Spinal cord (tissue), 10 donors: ENCODE data around the gene DNAJB6. TPM values are rescaled to one million over a fixed set of nuclear protein-coding genes. Genes with fewer than 3 reads are reported as not detected.

Experiments used
- DNase-seq, 6 donors: peaks; one replicate each; pipeline versions ENCODE4 v3.0.0 to v3.0.0-alpha.2; 2013 to 2015; ENCODE audit warnings: low spot score in 6 of 6, low read depth in 4 of 6
- H3K27ac ChIP-seq: one replicate; pipeline ENCODE4 v1.5.1; 2013; ENCODE audit warnings: low read depth, low read length, control low read depth
- H3K27me3 ChIP-seq: one replicate; pipeline ENCODE4 v1.6.1; 2013; ENCODE audit warnings: low read length; ENCODE audit not compliant: control insufficient read depth, insufficient read depth
- H3K36me3 ChIP-seq: one replicate; pipeline ENCODE4 v1.6.1; 2013; ENCODE audit warnings: low read length; ENCODE audit not compliant: control insufficient read depth, insufficient read depth
- H3K4me1 ChIP-seq: one replicate; pipeline ENCODE4 v1.6.1; 2013; ENCODE audit warnings: low read length; ENCODE audit not compliant: control insufficient read depth, insufficient read depth
- H3K4me3 ChIP-seq: one replicate; pipeline ENCODE4 v1.5.1; 2013; ENCODE audit warnings: low read depth, low read length, control low read depth
- H3K9me3 ChIP-seq: one replicate; pipeline ENCODE4 v1.6.1; 2013; ENCODE audit warnings: low read length; ENCODE audit not compliant: control insufficient read depth, insufficient read depth
- WGBS: methylation state at CpG from one replicate; pipeline ENCODE4 v1.1.5; 2013; ENCODE audit warnings: missing lambda C conversion rate; ENCODE audit not compliant: insufficient coverage; 5-methylcytosine and 5-hydroxymethylcytosine counted together
- polyA plus RNA-seq, 2 donors: library from polyadenylated mRNA; unstranded; fragments of 120-200 nt; gene quantifications; one replicate each; pipeline ENCODE4 v1.2.1, GENCODE V29; 2013; ENCODE audit not compliant: insufficient read length in 2 of 2
- total RNA-seq, 2 donors: library from RNA; depleted of rRNA in 1 of 2; stranded (reverse); fragments of 120-200 nt in 1 of 2; fragments of >200 nt in 1 of 2; gene quantifications; one replicate each; pipeline versions ENCODE4 v1.2.3 to v1.2.4, GENCODE V29; 2013 to 2014
- donor health status: healthy.

DNAJB6 gene
- total and polyA plus RNA-seq, 4 donors = 120 to 225 (median 179) TPM

DNA sequence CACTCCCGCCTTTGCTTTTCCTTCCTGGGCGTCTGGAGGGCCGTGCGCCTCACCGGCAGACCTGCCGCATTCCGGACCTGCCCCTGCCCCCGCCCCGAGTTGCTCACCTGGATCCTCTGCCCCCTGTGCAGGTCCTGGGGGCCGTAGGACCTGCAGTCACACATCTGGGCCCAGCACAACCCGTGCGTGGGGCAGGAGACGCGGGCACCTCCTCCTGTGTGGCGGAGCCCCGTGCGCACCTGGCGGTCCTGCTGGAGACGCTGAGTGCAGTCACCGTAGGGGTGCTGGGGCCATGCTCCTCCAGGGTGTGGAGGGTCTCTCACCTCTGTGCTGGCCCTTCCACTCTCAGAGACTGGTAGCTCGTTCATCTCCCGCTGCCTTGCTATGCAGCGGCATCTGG is 85.5 kb downstream of the DNAJB6 start:
- Histone ChIP-seq H3K27me3 (no peaks in the 10 kb centered on the region), H3K9me3 (no peaks in the 10 kb centered on the region), H3K27ac (no peak overlapping the region), H3K36me3 (peaks cover 34% of the 10 kb centered on the region), H3K4me3 (no peak overlapping the region), H3K4me1 (no peaks in the 10 kb centered on the region)
- 89% methylated on average over 23 of the region's 23 CpGs for WGBS
- no peak for DNase-seq

DNA sequence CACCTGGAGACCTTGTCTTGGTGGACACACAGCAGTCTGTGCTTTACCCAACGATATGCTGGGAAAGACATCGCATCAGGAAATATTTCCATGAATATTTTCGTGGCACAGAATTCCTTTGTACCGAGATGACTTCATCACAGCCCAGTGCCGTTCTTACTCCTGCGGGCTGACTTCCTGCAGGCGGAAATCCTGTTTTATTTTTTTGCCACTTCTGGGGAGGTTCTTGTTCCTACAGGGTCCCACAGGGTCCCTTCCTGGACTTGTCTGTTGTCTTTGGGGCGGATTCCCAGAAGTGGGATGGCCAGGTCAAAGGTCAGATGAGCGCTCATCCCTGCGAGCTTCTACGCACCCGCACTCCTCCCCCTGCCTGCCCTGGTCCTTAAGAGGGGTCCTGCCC is 86.5 kb downstream of the DNAJB6 start:
- Histone ChIP-seq H3K9me3 (no peaks in the 10 kb centered on the region), H3K27me3 (no peaks in the 10 kb centered on the region), H3K36me3 (peaks cover 36% of the 10 kb centered on the region), H3K4me3 (no peak overlapping the region), H3K27ac (no peak overlapping the region), H3K4me1 (no peaks in the 10 kb centered on the region)
- no peak for DNase-seq
- 74% methylated on average over 12 of the region's 12 CpGs for WGBS

DNA sequence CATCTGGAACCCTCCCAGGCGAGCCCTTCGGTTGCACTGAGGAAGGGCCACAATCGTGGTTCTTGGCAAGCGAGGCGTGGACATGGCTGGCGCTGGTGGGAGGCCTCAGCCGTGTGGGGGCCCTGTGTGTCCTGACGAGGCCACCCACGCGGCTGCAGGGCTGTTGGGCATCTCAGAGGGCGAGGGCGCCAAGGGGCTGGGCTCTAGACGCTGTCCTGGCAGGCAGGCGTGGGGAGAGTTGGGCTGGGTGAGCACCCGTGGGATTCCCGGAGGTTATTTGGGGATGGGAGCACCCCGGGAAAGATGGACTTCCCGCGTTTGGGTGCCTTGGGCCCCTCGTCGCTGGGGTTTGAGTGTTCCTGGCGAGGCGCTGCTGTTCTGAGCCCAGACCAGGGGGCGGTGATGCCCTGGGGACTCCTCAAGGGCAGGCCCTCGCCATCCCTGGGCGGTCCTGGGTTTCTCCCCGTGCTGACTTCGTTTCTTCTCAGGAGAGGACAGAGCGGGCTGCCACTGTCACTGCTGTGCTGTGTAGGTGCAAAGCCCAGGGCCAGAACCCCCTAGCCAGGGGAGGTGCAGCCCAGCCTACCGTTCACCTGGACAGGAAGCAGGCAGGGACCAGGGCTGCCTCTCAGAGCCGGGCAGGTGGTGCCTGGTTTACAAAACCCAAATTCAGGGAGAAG is 87.2 kb downstream of the DNAJB6 start:
- Histone ChIP-seq H3K27ac (no peak overlapping the region), H3K4me1 (peaks cover 2% of the 10 kb centered on the region), H3K36me3 (peaks cover 29% of the 10 kb centered on the region), H3K27me3 (no peaks in the 10 kb centered on the region), H3K4me3 (no peak overlapping the region), H3K9me3 (no peaks in the 10 kb centered on the region)
- no peak for DNase-seq
- 91% methylated on average over 31 of the region's 31 CpGs for WGBS

DNA sequence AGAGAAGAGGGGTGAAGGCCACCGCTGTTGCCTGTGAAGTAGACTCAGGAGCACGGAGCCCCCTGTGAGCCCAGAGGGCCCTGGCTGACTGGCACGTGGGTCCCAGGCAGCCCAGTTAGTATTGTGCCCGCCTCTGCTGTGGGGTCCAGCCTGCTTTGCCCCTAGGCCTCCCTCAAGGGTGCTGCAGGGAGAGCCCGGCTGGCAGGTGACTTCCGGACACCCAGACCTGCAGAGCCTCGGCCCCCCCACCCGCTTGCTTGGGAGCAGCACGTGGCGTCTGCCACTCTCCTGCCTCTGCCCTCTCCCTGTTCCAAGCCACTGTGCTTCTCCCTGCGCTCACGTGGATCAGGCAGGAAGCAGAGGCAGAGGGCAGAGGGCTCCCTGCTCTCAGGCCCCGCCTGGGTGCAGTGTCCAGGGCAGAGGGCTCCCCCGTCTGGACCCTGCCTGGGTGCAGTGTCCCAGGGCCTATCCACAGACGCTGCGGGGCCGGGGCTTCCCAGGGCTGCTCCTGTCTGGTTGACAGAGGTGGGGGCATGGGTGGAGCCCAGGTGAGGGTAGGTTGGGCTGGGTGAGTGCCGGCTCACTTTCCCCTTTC is 88.4 kb downstream of the DNAJB6 start:
- Histone ChIP-seq H3K9me3 (no peaks in the 10 kb centered on the region), H3K27me3 (no peaks in the 10 kb centered on the region), H3K4me3 (no peak overlapping the region), H3K4me1 (peaks cover 8% of the 10 kb centered on the region), H3K36me3 (peaks cover 28% of the 10 kb centered on the region), H3K27ac (no peak overlapping the region)
- 83% methylated on average over 15 of the region's 18 CpGs for WGBS
- DNase-seq = no peak

DNA sequence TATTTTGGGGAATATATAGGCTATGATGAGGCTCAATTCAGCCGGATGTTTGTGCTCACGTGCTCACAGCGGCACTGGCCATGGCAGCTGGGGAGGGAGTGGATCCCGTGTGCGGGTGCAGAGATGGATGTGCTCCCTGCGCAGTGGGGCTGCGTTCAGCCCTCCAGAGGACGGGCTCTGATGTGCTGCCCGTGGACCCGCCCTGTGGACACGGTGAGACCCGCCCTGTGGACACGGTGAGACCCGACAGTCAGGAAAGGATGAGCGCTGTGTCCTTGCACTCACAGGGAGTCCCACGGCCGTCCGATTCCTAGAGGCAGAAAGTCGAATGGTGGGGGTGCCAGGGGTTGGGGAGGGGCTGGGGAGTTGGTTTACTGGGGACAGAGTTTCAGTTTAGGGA is 89.0 kb downstream of the DNAJB6 start:
- peaks cover 8% of the 10 kb centered on the region for H3K4me1 ChIP-seq
- peaks cover 25% of the 10 kb centered on the region for H3K36me3 ChIP-seq
- 91% methylated on average over 18 of the region's 19 CpGs for WGBS
- H3K4me3 ChIP-seq = no peak overlapping the region
- H3K27ac ChIP-seq = no peak overlapping the region
- H3K9me3 ChIP-seq = no peaks in the 10 kb centered on the region
- DNase-seq = no peak
- H3K27me3 ChIP-seq = no peaks in the 10 kb centered on the region

DNA sequence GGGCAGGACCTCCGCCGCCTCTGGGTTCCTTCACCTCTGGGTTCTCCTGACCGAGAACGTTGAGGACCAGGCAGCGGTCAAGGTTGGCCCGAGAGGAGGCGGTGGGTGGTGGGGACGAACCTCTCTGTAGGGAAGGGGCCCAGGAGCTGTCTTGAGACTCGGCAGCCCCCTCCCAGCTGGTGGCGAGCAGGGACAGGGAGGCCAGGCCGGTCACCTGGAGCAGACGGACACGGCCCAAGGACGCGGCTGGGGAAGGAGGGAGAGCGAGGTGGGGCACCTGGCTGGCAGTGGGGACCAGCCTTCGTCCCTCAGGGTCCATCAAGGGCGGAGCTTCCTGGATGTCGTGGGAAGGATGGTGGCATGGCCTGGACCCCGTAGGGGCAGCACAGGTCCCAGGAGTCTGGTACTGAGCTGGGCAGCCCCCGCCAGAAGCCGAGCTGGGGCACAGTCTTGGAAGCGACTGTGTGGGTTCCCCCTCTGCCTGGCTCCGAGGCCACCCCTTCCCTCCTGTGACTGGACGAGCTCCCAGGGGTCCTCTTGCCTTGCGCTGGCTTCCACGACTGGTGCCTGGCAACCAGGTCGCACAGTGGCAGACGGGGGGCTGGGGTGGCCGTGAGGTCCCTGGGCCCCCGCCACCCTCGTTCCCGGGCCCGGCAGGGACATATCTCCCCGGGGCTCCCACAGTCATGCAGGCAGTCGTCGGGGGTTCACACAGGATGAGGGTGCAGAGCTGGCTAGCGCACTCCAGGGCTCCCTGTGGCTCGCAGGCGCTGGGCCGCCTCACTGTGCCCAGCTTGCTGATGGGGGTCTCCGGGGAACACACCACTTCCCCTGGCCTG is 89.9 kb downstream of the DNAJB6 start:
- DNase-seq = no peak
- Histone ChIP-seq H3K4me1 (peaks cover 8% of the 10 kb centered on the region), H3K36me3 (peaks cover 27% of the 10 kb centered on the region), H3K9me3 (no peaks in the 10 kb centered on the region), H3K27ac (no peak overlapping the region), H3K27me3 (no peaks in the 10 kb centered on the region), H3K4me3 (no peak overlapping the region)
- 78% methylated on average over 39 of the region's 42 CpGs for WGBS

DNA sequence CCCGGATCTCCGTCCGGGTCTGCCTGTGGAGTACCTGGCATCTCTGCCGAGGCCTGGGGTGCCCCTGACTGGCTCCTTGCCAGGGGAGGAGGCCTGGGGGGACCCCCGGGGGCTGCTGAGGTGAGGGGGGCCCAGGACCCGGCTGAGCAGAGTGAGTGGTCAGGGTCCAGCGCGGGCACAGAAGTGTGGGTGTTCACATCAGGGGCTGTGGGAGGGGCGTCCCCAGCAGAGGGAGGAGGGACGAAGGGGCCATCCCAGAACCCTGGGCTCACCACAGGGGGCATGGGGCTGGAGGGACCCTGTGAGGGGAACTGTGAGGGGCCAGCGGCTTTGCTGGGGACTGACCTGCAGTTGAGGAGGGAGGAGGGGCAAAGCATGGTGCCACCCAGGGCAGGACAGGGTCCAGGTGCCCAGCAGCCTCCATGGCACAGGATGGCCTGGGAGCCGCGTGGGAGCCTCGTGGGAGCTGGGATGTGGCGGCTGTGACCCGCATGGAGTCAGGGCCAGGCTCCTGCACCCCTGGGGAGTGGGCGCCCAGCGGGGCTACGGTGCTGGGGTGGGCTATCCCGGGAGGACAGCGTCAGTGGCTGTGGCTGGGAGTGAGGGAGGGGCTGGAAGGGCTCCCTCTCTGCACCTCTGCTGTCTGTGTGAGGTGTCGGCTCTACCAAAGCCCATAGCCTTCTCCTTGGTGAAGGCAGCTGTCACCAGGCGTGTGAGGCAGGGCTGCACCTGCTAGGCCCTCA is 91.2 kb downstream of the DNAJB6 start:
- H3K27me3 ChIP-seq = no peaks in the 10 kb centered on the region
- H3K4me3 ChIP-seq = no peak overlapping the region
- WGBS = 92% methylated on average over 23 of the region's 23 CpGs
- DNase-seq = no peak
- H3K9me3 ChIP-seq = no peaks in the 10 kb centered on the region
- peaks cover 21% of the 10 kb centered on the region for H3K36me3 ChIP-seq
- no peak overlapping the region for H3K27ac ChIP-seq
- peaks cover 16% of the 10 kb centered on the region for H3K4me1 ChIP-seq

DNA sequence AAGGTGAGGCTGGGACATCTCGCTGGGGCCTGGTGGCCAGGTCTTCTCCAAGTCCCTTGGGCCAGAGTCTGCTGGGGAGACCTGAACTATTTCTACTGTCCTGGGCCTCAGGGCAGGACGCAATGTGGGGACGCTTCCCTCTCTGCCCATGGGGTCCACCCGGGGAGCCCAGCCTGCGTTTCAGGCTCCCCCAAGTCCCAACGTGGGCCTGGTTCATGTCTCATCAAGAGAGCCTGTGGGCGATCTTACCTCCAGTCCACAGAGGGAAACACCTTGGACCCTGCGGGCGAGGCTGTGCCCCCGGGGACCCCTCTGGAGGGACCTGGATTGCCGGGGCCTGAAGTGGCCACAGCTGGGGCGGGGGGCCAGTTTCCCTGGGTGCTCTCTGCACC is 91.7 kb downstream of the DNAJB6 start:
- Histone ChIP-seq H3K4me1 (peaks cover 16% of the 10 kb centered on the region), H3K27ac (no peak overlapping the region), H3K27me3 (no peaks in the 10 kb centered on the region), H3K36me3 (peaks cover 21% of the 10 kb centered on the region), H3K4me3 (no peak overlapping the region), H3K9me3 (no peaks in the 10 kb centered on the region)
- no peak for DNase-seq
- 88% methylated on average over 12 of the region's 12 CpGs for WGBS

DNA sequence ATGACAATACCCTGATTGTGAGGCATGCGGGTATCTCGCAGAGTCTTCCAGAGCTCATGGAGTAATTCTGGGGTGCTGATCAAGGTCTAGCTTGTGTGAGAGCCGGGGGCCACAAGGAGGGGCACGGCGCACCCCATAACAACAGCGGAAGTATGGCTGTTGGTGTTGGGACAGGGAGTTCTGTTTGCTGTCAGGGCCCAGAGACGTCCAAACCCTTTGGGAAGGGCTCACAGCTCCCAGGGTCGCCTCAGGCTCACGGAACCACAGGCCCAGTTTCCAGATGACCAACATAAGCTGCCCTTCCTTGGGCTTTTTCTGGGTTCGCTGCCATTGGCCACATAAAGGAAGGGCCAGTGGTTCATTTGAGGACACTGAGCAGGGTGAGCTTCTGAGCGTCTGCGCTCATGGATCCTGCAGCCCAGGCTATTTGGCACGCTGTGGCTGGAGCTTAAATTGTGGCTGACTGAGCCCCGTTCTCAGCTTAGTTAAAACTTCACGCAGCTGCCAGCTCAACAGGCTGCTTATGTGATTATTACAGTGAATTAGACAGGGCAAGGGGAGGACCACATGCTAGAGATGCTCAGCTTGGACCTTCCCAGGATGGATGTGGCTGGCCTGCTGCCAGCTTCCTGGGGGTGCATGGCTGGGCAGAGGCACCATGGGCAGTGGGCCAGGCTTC is 92.3 kb downstream of the DNAJB6 start:
- Histone ChIP-seq H3K9me3 (no peaks in the 10 kb centered on the region), H3K27ac (no peak overlapping the region), H3K36me3 (peaks cover 21% of the 10 kb centered on the region), H3K27me3 (no peaks in the 10 kb centered on the region), H3K4me1 (peaks cover 16% of the 10 kb centered on the region), H3K4me3 (no peak overlapping the region)
- DNase-seq = peak in 2 of 6 donors; percentile 25 to 34
- WGBS = 69% methylated on average over 15 of the region's 15 CpGs
